WTC11 (cell line): ENCODE measurements around the gene CRB1. TPM values are rescaled to one million over a fixed set of nuclear protein-coding genes. Genes with fewer than 3 reads are reported as not detected.

ENCODE experiments used
- ATAC-seq: fragments of 200-7000 bp; cut with Tn5 transposase; 2 replicates; pipeline ENCODE4 v1.10.0; 2021; ENCODE audit warnings: mild to moderate bottlenecking, moderate library complexity
- CTCF ChIA-PET: fragments of 300-600 bp; sonication (Branson Sonifier 250); formaldehyde crosslinking; loops from one replicate; lab custom pipeline; 2021; ENCODE audit warnings: antibody characterized with exemption; lab: Charles Lee
- POLR2A ChIA-PET: fragments of 350-600 bp; sonication (Branson Sonifier 250); formaldehyde crosslinking; loops from one replicate; lab custom pipeline; 2021; ENCODE audit warnings: antibody characterized with exemption; lab: Charles Lee
- DNase-seq: peaks from one replicate; pipeline ENCODE4 v3.0.0; 2021; ENCODE audit warnings: low spot score
- H3K27ac Mint-ChIP-seq: 2 replicates; pipeline ENCODE4 v1.8.0; 2021; ENCODE audit warnings: mixed read lengths
- H3K27me3 Mint-ChIP-seq: 2 replicates; pipeline ENCODE4 v1.8.0; 2021; ENCODE audit warnings: low read depth, mild to moderate bottlenecking, moderate library complexity, mixed read lengths
- H3K36me3 Mint-ChIP-seq: 2 replicates; pipeline ENCODE4 v1.8.0; 2021; ENCODE audit warnings: mixed read lengths
- H3K4me1 Mint-ChIP-seq: 2 replicates; pipeline ENCODE4 v1.8.0; 2022; ENCODE audit warnings: mixed read lengths
- H3K4me3 Mint-ChIP-seq: 2 replicates; pipeline ENCODE4 v1.8.0; 2021; ENCODE audit warnings: mild to moderate bottlenecking, moderate library complexity, mixed read lengths
- H3K9me3 Mint-ChIP-seq: 2 replicates; pipeline ENCODE4 v1.8.0; 2021; ENCODE audit warnings: mixed read lengths
- ATF2 ChIP-seq: sonication (generic); formaldehyde crosslinking; IDR thresholded peaks from 2 replicates; pipeline ENCODE4 v1.8.1; 2022; ENCODE audit warnings: low read depth, missing genetic modification reagents, borderline replicate concordance
- CBFB ChIP-seq: sonication (generic); formaldehyde crosslinking; IDR thresholded peaks from 2 replicates; pipeline ENCODE4 v1.8.1; 2022; ENCODE audit warnings: mild to moderate bottlenecking, low read depth, missing genetic modification reagents
- CDX4 ChIP-seq: fragments of 250-450 bp; sonication (Bioruptor Pico); IDR thresholded peaks from 2 replicates; pipeline ENCODE4 v1.9.0; 2021; ENCODE audit warnings: moderate library complexity, mild to moderate bottlenecking, inconsistent platforms, borderline replicate concordance
- E2F4 ChIP-seq: sonication (generic); formaldehyde crosslinking; IDR thresholded peaks from 2 replicates; pipeline ENCODE4 v1.8.1; 2022; ENCODE audit warnings: low read depth, mild to moderate bottlenecking, moderate library complexity, missing genetic modification reagents, borderline replicate concordance
- EMX1 ChIP-seq: fragments of 250-450 bp; sonication (Bioruptor Pico); IDR thresholded peaks from 2 replicates; pipeline ENCODE4 v1.8.0; 2021; ENCODE audit warnings: mild to moderate bottlenecking
- ERG ChIP-seq: fragments of 250-450 bp; sonication (Bioruptor Pico); IDR thresholded peaks from 2 replicates; pipeline ENCODE4 v1.8.0; 2021; ENCODE audit warnings: mild to moderate bottlenecking
- NFE2L1 ChIP-seq: sonication (generic); formaldehyde crosslinking; IDR thresholded peaks from 2 replicates; pipeline ENCODE4 v1.8.1; 2023; ENCODE audit warnings: missing genetic modification reagents
- RELA ChIP-seq: sonication (generic); formaldehyde crosslinking; IDR thresholded peaks from 2 replicates; pipeline ENCODE4 v1.8.1; 2022; ENCODE audit warnings: missing genetic modification reagents, mild to moderate bottlenecking, borderline replicate concordance
- RORB ChIP-seq: fragments of 250-450 bp; sonication (Bioruptor Pico); IDR thresholded peaks from 2 replicates; pipeline ENCODE4 v1.9.0; 2021; ENCODE audit warnings: mild to moderate bottlenecking
- SP1 ChIP-seq: sonication (generic); formaldehyde crosslinking; conservative IDR thresholded peaks from 2 replicates; pipeline ENCODE4 v1.8.1; 2022; ENCODE audit warnings: missing genetic modification reagents
- ZBTB43 ChIP-seq: sonication (generic); formaldehyde crosslinking; IDR thresholded peaks from 2 replicates; pipeline ENCODE4 v1.8.1; 2023; ENCODE audit warnings: mild to moderate bottlenecking, missing genetic modification reagents
- total RNA-seq: library from RNA; stranded (reverse); gene quantifications from 3 replicates; pipeline ENCODE4 v1.2.3, GENCODE V29; 2021
- TF ChIP-seq, protein P1 (sequence below): sonication (generic); formaldehyde crosslinking; IDR thresholded peaks from 2 replicates; pipeline ENCODE4 v1.8.0; 2023; ENCODE audit warnings: missing genetic modification reagents, mild to moderate bottlenecking, borderline replicate concordance
- TF ChIP-seq, protein P2 (sequence below): sonication (generic); formaldehyde crosslinking; IDR thresholded peaks from 2 replicates; pipeline ENCODE4 v1.8.0; 2022; ENCODE audit warnings: mild to moderate bottlenecking, missing genetic modification reagents

CRB1 gene
- total RNA-seq, 1 experiment from 2014 or later = 0.11 TPM

DNA sequence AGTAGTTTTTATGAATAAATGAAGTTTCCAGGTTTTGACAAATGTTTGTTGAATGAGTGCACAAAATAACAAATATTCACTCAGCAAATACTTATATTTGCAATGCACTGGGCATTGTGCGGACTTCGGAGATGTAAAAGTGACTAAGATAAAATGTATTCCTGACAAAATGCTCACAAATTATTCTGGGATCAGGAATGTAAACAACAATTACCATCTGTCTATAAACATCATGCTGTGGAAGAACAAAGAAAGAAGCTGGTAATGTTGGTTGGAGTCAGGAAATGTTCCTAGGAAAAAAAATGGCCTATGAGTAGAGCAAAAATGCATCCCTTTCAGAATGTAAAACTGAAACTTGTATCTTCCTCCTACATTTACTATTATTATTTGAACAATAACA lies 68.5 kb downstream of the CRB1 start (continued):
- TF ChIP-seq, protein P1, sequence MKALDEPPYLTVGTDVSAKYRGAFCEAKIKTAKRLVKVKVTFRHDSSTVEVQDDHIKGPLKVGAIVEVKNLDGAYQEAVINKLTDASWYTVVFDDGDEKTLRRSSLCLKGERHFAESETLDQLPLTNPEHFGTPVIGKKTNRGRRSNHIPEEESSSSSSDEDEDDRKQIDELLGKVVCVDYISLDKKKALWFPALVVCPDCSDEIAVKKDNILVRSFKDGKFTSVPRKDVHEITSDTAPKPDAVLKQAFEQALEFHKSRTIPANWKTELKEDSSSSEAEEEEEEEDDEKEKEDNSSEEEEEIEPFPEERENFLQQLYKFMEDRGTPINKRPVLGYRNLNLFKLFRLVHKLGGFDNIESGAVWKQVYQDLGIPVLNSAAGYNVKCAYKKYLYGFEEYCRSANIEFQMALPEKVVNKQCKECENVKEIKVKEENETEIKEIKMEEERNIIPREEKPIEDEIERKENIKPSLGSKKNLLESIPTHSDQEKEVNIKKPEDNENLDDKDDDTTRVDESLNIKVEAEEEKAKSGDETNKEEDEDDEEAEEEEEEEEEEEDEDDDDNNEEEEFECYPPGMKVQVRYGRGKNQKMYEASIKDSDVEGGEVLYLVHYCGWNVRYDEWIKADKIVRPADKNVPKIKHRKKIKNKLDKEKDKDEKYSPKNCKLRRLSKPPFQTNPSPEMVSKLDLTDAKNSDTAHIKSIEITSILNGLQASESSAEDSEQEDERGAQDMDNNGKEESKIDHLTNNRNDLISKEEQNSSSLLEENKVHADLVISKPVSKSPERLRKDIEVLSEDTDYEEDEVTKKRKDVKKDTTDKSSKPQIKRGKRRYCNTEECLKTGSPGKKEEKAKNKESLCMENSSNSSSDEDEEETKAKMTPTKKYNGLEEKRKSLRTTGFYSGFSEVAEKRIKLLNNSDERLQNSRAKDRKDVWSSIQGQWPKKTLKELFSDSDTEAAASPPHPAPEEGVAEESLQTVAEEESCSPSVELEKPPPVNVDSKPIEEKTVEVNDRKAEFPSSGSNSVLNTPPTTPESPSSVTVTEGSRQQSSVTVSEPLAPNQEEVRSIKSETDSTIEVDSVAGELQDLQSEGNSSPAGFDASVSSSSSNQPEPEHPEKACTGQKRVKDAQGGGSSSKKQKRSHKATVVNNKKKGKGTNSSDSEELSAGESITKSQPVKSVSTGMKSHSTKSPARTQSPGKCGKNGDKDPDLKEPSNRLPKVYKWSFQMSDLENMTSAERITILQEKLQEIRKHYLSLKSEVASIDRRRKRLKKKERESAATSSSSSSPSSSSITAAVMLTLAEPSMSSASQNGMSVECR (CRISPR knock-in tag) = no peak
- TF ChIP-seq ZBTB43 (no peak), NFE2L1 (CRISPR knock-in tag) (no peak), SP1 (CRISPR knock-in tag) (no peak)

GRCh38 chr1:197339106-197340060 lies 71.3 kb downstream of the CRB1 start:
- Mint-ChIP-seq H3K27ac (no peak overlapping the region), H3K27me3 (no peaks in the 10 kb centered on the region), H3K4me1 (no peaks in the 10 kb centered on the region), H3K9me3 (peaks cover 3% of the 10 kb centered on the region; the same call in 1 of the 2 replicates), H3K4me3 (no peak overlapping the region), H3K36me3 (no peaks in the 10 kb centered on the region)
- ATAC-seq (no peak), DNase-seq (no peak)
- CTCF ChIA-PET = interaction anchor here (1.0 kb wide), 1 partner anchor 17 kb away, joined by 3 read pairs; no protein-coding TSS in a partner anchor
- POLR2A ChIA-PET = no interaction called here
- TF ChIP-seq ERG (no peak), CDX4 (no peak), NFE2L1 (CRISPR knock-in tag) (no peak), RORB (no peak), CBFB (CRISPR knock-in tag) (no peak), RELA (CRISPR knock-in tag) (no peak)
- TF ChIP-seq, protein P2, sequence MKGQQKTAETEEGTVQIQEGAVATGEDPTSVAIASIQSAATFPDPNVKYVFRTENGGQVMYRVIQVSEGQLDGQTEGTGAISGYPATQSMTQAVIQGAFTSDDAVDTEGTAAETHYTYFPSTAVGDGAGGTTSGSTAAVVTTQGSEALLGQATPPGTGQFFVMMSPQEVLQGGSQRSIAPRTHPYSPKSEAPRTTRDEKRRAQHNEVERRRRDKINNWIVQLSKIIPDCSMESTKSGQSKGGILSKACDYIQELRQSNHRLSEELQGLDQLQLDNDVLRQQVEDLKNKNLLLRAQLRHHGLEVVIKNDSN (CRISPR knock-in tag) = no peak
- TF ChIP-seq, all 79 proteins: peak for 0

DNA sequence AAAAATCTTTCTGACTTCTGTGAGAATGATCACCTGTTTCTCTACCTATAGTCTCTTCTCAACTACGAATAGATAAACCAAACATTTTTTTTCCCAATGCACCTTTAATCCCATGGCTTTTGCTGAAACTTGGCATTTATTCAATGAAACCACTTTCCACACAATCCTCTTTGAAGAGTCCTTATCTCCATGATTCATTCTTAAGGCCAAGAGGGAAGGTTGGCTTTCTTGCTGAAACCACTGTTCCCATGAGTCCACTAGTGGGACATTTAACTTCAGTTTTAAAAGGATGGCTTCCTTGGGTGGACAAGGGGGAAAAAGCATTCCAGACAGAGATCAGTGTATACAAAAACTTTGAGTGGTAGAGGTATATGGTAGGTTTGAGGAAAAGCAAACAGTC lies 73.6 kb downstream of the CRB1 start:
- no peaks in the 10 kb centered on the region for H3K9me3 Mint-ChIP-seq
- no peaks in the 10 kb centered on the region for H3K36me3 Mint-ChIP-seq
- peaks cover 5% of the 10 kb centered on the region for H3K4me1 Mint-ChIP-seq
- DNase-seq = no peak
- no peak overlapping the region for H3K27ac Mint-ChIP-seq
- POLR2A ChIA-PET = no interaction called here
- CTCF ChIA-PET = interaction anchor here (1.5 to 1.7 kb wide), 2 partner anchors 15 to 59 kb away, joined by 3 to 5 read pairs; no protein-coding TSS in a partner anchor
- H3K4me3 Mint-ChIP-seq = no peak overlapping the region
- ATAC-seq = no peak
- no peaks in the 10 kb centered on the region for H3K27me3 Mint-ChIP-seq
- no peak for TF ChIP-seq E2F4 (CRISPR knock-in tag)
- TF ChIP-seq EMX1 (CRISPR knock-in tag) = no peak
- no peak for TF ChIP-seq ATF2 (CRISPR knock-in tag)
